ENCODE data around the gene INPP5A.
A peak's percentile ranks its signal among the peaks of the same experiment; 100 is the strongest.
"Not testable (repeated sequence)": the region's sequence is repeated elsewhere in the genome, so short reads cannot be mapped to it uniquely, and the experiment has no call there.

INPP5A gene

GRCh38 chr10:132572545-132572937, 35.0 kb downstream of the INPP5A start:
- H3K27ac ChIP-seq (ENCODE audit: low read depth, low read length), result peak overlapping the region; percentile 91
- H4K91ac ChIP-seq (ENCODE audit: low read depth, low read length), result peak overlapping the region; percentile 76
- H3K27me3 ChIP-seq (ENCODE audit: insufficient read depth, low read length), result no peaks in the 10 kb centered on the region
- H2AK5ac ChIP-seq (ENCODE audit: low read length), result peak overlapping the region; percentile 17
- H3K14ac ChIP-seq (ENCODE audit: low read length), result peak overlapping the region; percentile 47
- H3K79me1 ChIP-seq (ENCODE audit: low read length), result peaks cover 29% of the 10 kb centered on the region
- H2BK5ac ChIP-seq (ENCODE audit: low read depth, low read length, poor library complexity), result peak overlapping the region; percentile 70
- no peak overlapping the region for H3K9ac ChIP-seq (ENCODE audit: low read length)
- no peaks in the 10 kb centered on the region for H3K9me3 ChIP-seq (ENCODE audit: insufficient read depth, low read depth, low read length)
- peak overlapping the region; percentile 12 for H3K4ac ChIP-seq (ENCODE audit: low read depth, low read length)
- peak overlapping the region; percentile 26 for H3K18ac ChIP-seq (ENCODE audit: low read length)
- peak overlapping the region; percentile 4 for H2BK120ac ChIP-seq (ENCODE audit: insufficient read depth, low read length, poor library complexity)
- no peak overlapping the region for H3K23ac ChIP-seq (ENCODE audit: low read length)
- peak overlapping the region; percentile 20 for H3K4me3 ChIP-seq (ENCODE audit: low read depth, low read length)
- peaks cover 37% of the 10 kb centered on the region in 2 experiments for H3K4me1 ChIP-seq (ENCODE audit: control insufficient read depth in 1 of 2, insufficient read depth in 2 of 2, low read length in 2 of 2)
- H3K4me2 ChIP-seq (ENCODE audit: low read length), result peak overlapping the region; percentile 54
- H2AFZ ChIP-seq (ENCODE audit: insufficient read depth, low read length, poor library complexity), result no peak overlapping the region
- DNase-seq, result peak in 1 of 2 donors; percentile 58
- peaks cover 6% of the 10 kb centered on the region for H3K79me2 ChIP-seq (ENCODE audit: control insufficient read depth, insufficient read depth, low read length, poor library complexity)
- H3K36me3 ChIP-seq (ENCODE audit: control insufficient read depth in 1 of 2, insufficient read depth in 2 of 2, low read length in 2 of 2), result no peaks in the 10 kb centered on the region
- no peak overlapping the region for H4K12ac ChIP-seq (ENCODE audit: low read depth, low read length)
- no CpG with 5 or more reads among the region's 7 CpGs for WGBS (ENCODE audit: extremely low coverage, insufficient coverage, insufficient read length)
- H2BK12ac ChIP-seq (ENCODE audit: low read length), result peak overlapping the region; percentile 42
- peak overlapping the region; percentile 5 for H4K8ac ChIP-seq (ENCODE audit: low read depth, low read length)

- not testable (repeated sequence) for DNase-seq; H2BK5ac ChIP-seq (ENCODE audit: low read depth, low read length, poor library complexity); H3K9ac ChIP-seq (ENCODE audit: low read length); H2AK5ac ChIP-seq (ENCODE audit: low read length); H3K79me2 ChIP-seq (ENCODE audit: control insufficient read depth, insufficient read depth, low read length, poor library complexity); H3K4me2 ChIP-seq (ENCODE audit: low read length); H3K4ac ChIP-seq (ENCODE audit: low read depth, low read length); H3K18ac ChIP-seq (ENCODE audit: low read length); H3K23ac ChIP-seq (ENCODE audit: low read length); H3K27me3 ChIP-seq (ENCODE audit: insufficient read depth, low read length); H4K8ac ChIP-seq (ENCODE audit: low read depth, low read length); H3K14ac ChIP-seq (ENCODE audit: low read length); H3K36me3 ChIP-seq (ENCODE audit: control insufficient read depth in 1 of 2, insufficient read depth in 2 of 2, low read length in 2 of 2); H2AFZ ChIP-seq (ENCODE audit: insufficient read depth, low read length, poor library complexity); H3K9me3 ChIP-seq (ENCODE audit: insufficient read depth, low read depth, low read length); H4K12ac ChIP-seq (ENCODE audit: low read depth, low read length); H3K4me3 ChIP-seq (ENCODE audit: low read depth, low read length)
- Histone ChIP-seq H2BK12ac (ENCODE audit: low read length) (peak overlapping the region; percentile 47), H4K91ac (ENCODE audit: low read depth, low read length) (peak overlapping the region; percentile 76), H3K4me1 (ENCODE audit: control insufficient read depth in 1 of 2, insufficient read depth in 2 of 2, low read length in 2 of 2) (peaks cover 37% of the 10 kb centered on the region in 2 experiments), H3K27ac (ENCODE audit: low read depth, low read length) (peak overlapping the region; percentile 91), H2BK120ac (ENCODE audit: insufficient read depth, low read length, poor library complexity) (peak overlapping the region; percentile 18), H3K79me1 (ENCODE audit: low read length) (peaks cover 29% of the 10 kb centered on the region)
- 100% methylated on average over 8 of the region's 12 CpGs for WGBS (ENCODE audit: extremely low coverage, insufficient coverage, insufficient read length)
Measured at GRCh38 chr10:132572946-132573345, 35.4 kb downstream of the INPP5A start.

GRCh38 chr10:132574288-132574687, 36.7 kb downstream of the INPP5A start:
- Histone ChIP-seq H2BK12ac (ENCODE audit: low read length) (peak overlapping the region; percentile 90), H3K27me3 (ENCODE audit: insufficient read depth, low read length) (no peaks in the 10 kb centered on the region), H3K79me1 (ENCODE audit: low read length) (peaks cover 29% of the 10 kb centered on the region), H3K4me2 (ENCODE audit: low read length) (no peak overlapping the region), H2AFZ (ENCODE audit: insufficient read depth, low read length, poor library complexity) (no peak overlapping the region), H3K79me2 (ENCODE audit: control insufficient read depth, insufficient read depth, low read length, poor library complexity) (peaks cover 6% of the 10 kb centered on the region), H4K8ac (ENCODE audit: low read depth, low read length) (peak overlapping the region; percentile 57), H4K91ac (ENCODE audit: low read depth, low read length) (peak overlapping the region; percentile 80), H2AK5ac (ENCODE audit: low read length) (peak overlapping the region; percentile 87), H3K4me3 (ENCODE audit: low read depth, low read length) (no peak overlapping the region), H4K12ac (ENCODE audit: low read depth, low read length) (no peak overlapping the region), H3K9ac (ENCODE audit: low read length) (no peak overlapping the region), H3K4ac (ENCODE audit: low read depth, low read length) (peak overlapping the region; percentile 73), H3K36me3 (ENCODE audit: control insufficient read depth in 1 of 2, insufficient read depth in 2 of 2, low read length in 2 of 2) (no peaks in the 10 kb centered on the region), H3K4me1 (ENCODE audit: control insufficient read depth in 1 of 2, insufficient read depth in 2 of 2, low read length in 2 of 2) (peaks cover 37% of the 10 kb centered on the region in 2 experiments), H2BK120ac (ENCODE audit: insufficient read depth, low read length, poor library complexity) (peak overlapping the region; percentile 58), H3K9me3 (ENCODE audit: insufficient read depth, low read depth, low read length) (no peaks in the 10 kb centered on the region), H3K18ac (ENCODE audit: low read length) (peak overlapping the region; percentile 86), H3K27ac (ENCODE audit: low read depth, low read length) (peak overlapping the region; percentile 71), H3K23ac (ENCODE audit: low read length) (no peak overlapping the region), H2BK5ac (ENCODE audit: low read depth, low read length, poor library complexity) (peak overlapping the region; percentile 70), H3K14ac (ENCODE audit: low read length) (peak overlapping the region; percentile 58)
- no peak for DNase-seq
- WGBS (ENCODE audit: extremely low coverage, insufficient coverage, insufficient read length), result 100% methylated on average over 7 of the region's 8 CpGs

- no peaks in the 10 kb centered on the region for H3K36me3 ChIP-seq (ENCODE audit: control insufficient read depth in 1 of 2, insufficient read depth in 2 of 2, low read length in 2 of 2)
- H3K23ac ChIP-seq (ENCODE audit: low read length), result no peak overlapping the region
- H3K4me3 ChIP-seq (ENCODE audit: low read depth, low read length), result no peak overlapping the region
- peak overlapping the region; percentile 41 for H4K91ac ChIP-seq (ENCODE audit: low read depth, low read length)
- H3K18ac ChIP-seq (ENCODE audit: low read length), result peak overlapping the region; percentile 23
- no CpG with 5 or more reads among the region's 19 CpGs for WGBS (ENCODE audit: extremely low coverage, insufficient coverage, insufficient read length)
- H2AFZ ChIP-seq (ENCODE audit: insufficient read depth, low read length, poor library complexity), result no peak overlapping the region
- H3K4me2 ChIP-seq (ENCODE audit: low read length), result peak overlapping the region; percentile 46
- H3K14ac ChIP-seq (ENCODE audit: low read length), result no peak overlapping the region
- no peaks in the 10 kb centered on the region for H3K9me3 ChIP-seq (ENCODE audit: insufficient read depth, low read depth, low read length)
- peaks cover 6% of the 10 kb centered on the region for H3K79me2 ChIP-seq (ENCODE audit: control insufficient read depth, insufficient read depth, low read length, poor library complexity)
- H3K27me3 ChIP-seq (ENCODE audit: insufficient read depth, low read length), result no peaks in the 10 kb centered on the region
- no peak overlapping the region for H2BK120ac ChIP-seq (ENCODE audit: insufficient read depth, low read length, poor library complexity)
- peaks cover 29% of the 10 kb centered on the region for H3K79me1 ChIP-seq (ENCODE audit: low read length)
- no peak overlapping the region for H3K9ac ChIP-seq (ENCODE audit: low read length)
- H3K27ac ChIP-seq (ENCODE audit: low read depth, low read length), result peak overlapping the region; percentile 59
- H4K8ac ChIP-seq (ENCODE audit: low read depth, low read length), result peak overlapping the region; percentile 5
- peak overlapping the region; percentile 21 for H2BK12ac ChIP-seq (ENCODE audit: low read length)
- peak overlapping the region; percentile 7 for H3K4ac ChIP-seq (ENCODE audit: low read depth, low read length)
- no peak overlapping the region for H4K12ac ChIP-seq (ENCODE audit: low read depth, low read length)
- H2BK5ac ChIP-seq (ENCODE audit: low read depth, low read length, poor library complexity), result peak overlapping the region; percentile 13
- peaks cover 37% of the 10 kb centered on the region in 2 experiments for H3K4me1 ChIP-seq (ENCODE audit: control insufficient read depth in 1 of 2, insufficient read depth in 2 of 2, low read length in 2 of 2)
- H2AK5ac ChIP-seq (ENCODE audit: low read length), result no peak overlapping the region
- DNase-seq, result peak in 1 of 2 donors; percentile 31
Measured at GRCh38 chr10:132574783-132575319, 37.3 kb downstream of the INPP5A start.
